T-helper 1 cell treated with Interleukin-12 subunit alpha and Interleukin-12 subunit beta and Interleukin-4 antibody, amounts not matched to agents 30 μg/mL and 1 μg/mL, for 36 hours (primary cell): Measurements from ENCODE around the gene VPS51.

Experiments
- H3K27ac Mint-ChIP-seq: one replicate; pipeline ENCODE4 v1.8.0; 2021; ENCODE audit warnings: mild to moderate bottlenecking, mixed read lengths
- H3K27me3 Mint-ChIP-seq: one replicate; pipeline ENCODE4 v1.8.0; 2021; ENCODE audit warnings: low read depth, mixed read lengths
- H3K36me3 Mint-ChIP-seq: one replicate; pipeline ENCODE4 v1.8.0; 2021; ENCODE audit warnings: low read depth, mixed read lengths
- H3K4me1 Mint-ChIP-seq: one replicate; pipeline ENCODE4 v1.8.0; 2021; ENCODE audit warnings: low read depth, mixed read lengths
- H3K4me3 Mint-ChIP-seq: one replicate; pipeline ENCODE4 v1.8.0; 2021; ENCODE audit warnings: mild to moderate bottlenecking, moderate library complexity, mixed read lengths
- H3K9me3 Mint-ChIP-seq: one replicate; pipeline ENCODE4 v1.8.0; 2021; ENCODE audit warnings: mixed read lengths

VPS51 gene

GRCh38 chr11:65095974-65096806 lies at the start of gene VPS51:
Gene VPS51 (plus strand): TSS chr11:65096214. CDS start chr11:65096251, 37 bp downstream.
- Mint-ChIP-seq H3K4me1 (peaks cover 6% of the 10 kb centered on the region), H3K4me3 (peak within 1 kb of the TSS; percentile 92), H3K27me3 (no peaks in the 10 kb centered on the region), H3K27ac (peak within 1 kb of the TSS; percentile 96), H3K36me3 (peaks cover 4% of the 10 kb centered on the region), H3K9me3 (no peaks in the 10 kb centered on the region)

GRCh38 chr11:65047581-65048422 lies 48.2 kb upstream of the VPS51 start:
- Mint-ChIP-seq H3K27ac (peak overlapping the region; percentile 60), H3K4me1 (peaks cover 12% of the 10 kb centered on the region), H3K9me3 (no peaks in the 10 kb centered on the region), H3K36me3 (peaks cover 16% of the 10 kb centered on the region), H3K27me3 (peaks cover 7% of the 10 kb centered on the region), H3K4me3 (peak overlapping the region; percentile 81)

GRCh38 chr11:65051398-65051858 lies 44.6 kb upstream of the VPS51 start:
- H3K27ac Mint-ChIP-seq, result no peak overlapping the region
- peaks cover 7% of the 10 kb centered on the region for H3K27me3 Mint-ChIP-seq
- H3K36me3 Mint-ChIP-seq, result peaks cover 2% of the 10 kb centered on the region
- no peak overlapping the region for H3K4me3 Mint-ChIP-seq
- no peaks in the 10 kb centered on the region for H3K9me3 Mint-ChIP-seq
- peaks cover 20% of the 10 kb centered on the region for H3K4me1 Mint-ChIP-seq

GRCh38 chr11:65053827-65054508 lies 42.0 kb upstream of the VPS51 start:
- H3K27ac Mint-ChIP-seq, result peak overlapping the region; percentile 84
- H3K4me1 Mint-ChIP-seq, result peaks cover 15% of the 10 kb centered on the region
- no peaks in the 10 kb centered on the region for H3K9me3 Mint-ChIP-seq
- H3K36me3 Mint-ChIP-seq, result no peaks in the 10 kb centered on the region
- peak overlapping the region; percentile 61 for H3K4me3 Mint-ChIP-seq
- peaks cover 3% of the 10 kb centered on the region for H3K27me3 Mint-ChIP-seq

GRCh38 chr11:65055538-65055937 lies 40.5 kb upstream of the VPS51 start:
- H3K27me3 Mint-ChIP-seq, result peaks cover 3% of the 10 kb centered on the region
- no peaks in the 10 kb centered on the region for H3K9me3 Mint-ChIP-seq
- peaks cover 20% of the 10 kb centered on the region for H3K4me1 Mint-ChIP-seq
- H3K27ac Mint-ChIP-seq, result no peak overlapping the region
- no peak overlapping the region for H3K4me3 Mint-ChIP-seq
- H3K36me3 Mint-ChIP-seq, result no peaks in the 10 kb centered on the region

GRCh38 chr11:65056999-65057398 lies 39.0 kb upstream of the VPS51 start:
- Mint-ChIP-seq H3K27me3 (peaks cover 3% of the 10 kb centered on the region), H3K4me3 (no peak overlapping the region), H3K27ac (no peak overlapping the region), H3K9me3 (no peaks in the 10 kb centered on the region), H3K36me3 (no peaks in the 10 kb centered on the region), H3K4me1 (peaks cover 27% of the 10 kb centered on the region)

- H3K4me1 Mint-ChIP-seq, result peaks cover 27% of the 10 kb centered on the region
- no peak overlapping the region for H3K4me3 Mint-ChIP-seq
- peaks cover 3% of the 10 kb centered on the region for H3K27me3 Mint-ChIP-seq
- H3K27ac Mint-ChIP-seq, result no peak overlapping the region
- no peaks in the 10 kb centered on the region for H3K36me3 Mint-ChIP-seq
- no peaks in the 10 kb centered on the region for H3K9me3 Mint-ChIP-seq
Observed at GRCh38 chr11:65057526-65057925, 38.5 kb upstream of the VPS51 start.

- H3K36me3 Mint-ChIP-seq, result no peaks in the 10 kb centered on the region
- H3K4me3 Mint-ChIP-seq, result no peak overlapping the region
- H3K27me3 Mint-ChIP-seq, result no peaks in the 10 kb centered on the region
- H3K9me3 Mint-ChIP-seq, result no peaks in the 10 kb centered on the region
- H3K4me1 Mint-ChIP-seq, result peaks cover 27% of the 10 kb centered on the region
- H3K27ac Mint-ChIP-seq, result no peak overlapping the region
Observed at GRCh38 chr11:65058012-65058411, 38.0 kb upstream of the VPS51 start.

GRCh38 chr11:65058419-65059054 lies 37.5 kb upstream of the VPS51 start, which contains the start of gene NAALADL1:
Gene NAALADL1 (minus strand): TSS chr11:65058553. CDS start chr11:65058521, 32 bp downstream.
- no peaks in the 10 kb centered on the region for H3K27me3 Mint-ChIP-seq
- no peaks in the 10 kb centered on the region for H3K36me3 Mint-ChIP-seq
- no peak within 1 kb of the TSS for H3K27ac Mint-ChIP-seq
- peaks cover 27% of the 10 kb centered on the region for H3K4me1 Mint-ChIP-seq
- no peak within 1 kb of the TSS for H3K4me3 Mint-ChIP-seq
- no peaks in the 10 kb centered on the region for H3K9me3 Mint-ChIP-seq

- Mint-ChIP-seq H3K27me3 (no peaks in the 10 kb centered on the region), H3K36me3 (no peaks in the 10 kb centered on the region), H3K4me1 (peaks cover 17% of the 10 kb centered on the region), H3K27ac (no peak overlapping the region), H3K9me3 (no peaks in the 10 kb centered on the region), H3K4me3 (no peak overlapping the region)
Observed at GRCh38 chr11:65059523-65059922, 36.5 kb upstream of the VPS51 start.

GRCh38 chr11:65059959-65060824 lies 35.8 kb upstream of the VPS51 start:
- Mint-ChIP-seq H3K4me1 (peaks cover 16% of the 10 kb centered on the region), H3K27ac (no peak overlapping the region), H3K4me3 (no peak overlapping the region), H3K27me3 (no peaks in the 10 kb centered on the region), H3K9me3 (no peaks in the 10 kb centered on the region), H3K36me3 (no peaks in the 10 kb centered on the region)

GRCh38 chr11:65060913-65061408 lies 35.1 kb upstream of the VPS51 start:
- Mint-ChIP-seq H3K4me1 (peaks cover 14% of the 10 kb centered on the region), H3K27me3 (no peaks in the 10 kb centered on the region), H3K36me3 (no peaks in the 10 kb centered on the region), H3K27ac (peak overlapping the region; percentile 28), H3K4me3 (no peak overlapping the region), H3K9me3 (no peaks in the 10 kb centered on the region)

- H3K4me3 Mint-ChIP-seq, result no peak overlapping the region
- H3K27me3 Mint-ChIP-seq, result no peaks in the 10 kb centered on the region
- H3K9me3 Mint-ChIP-seq, result no peaks in the 10 kb centered on the region
- no peaks in the 10 kb centered on the region for H3K36me3 Mint-ChIP-seq
- peaks cover 11% of the 10 kb centered on the region for H3K4me1 Mint-ChIP-seq
- no peak overlapping the region for H3K27ac Mint-ChIP-seq
Observed at GRCh38 chr11:65063532-65063931, 32.5 kb upstream of the VPS51 start.
